Measurements from ENCODE around the gene INSR.

The INSR gene

GRCh38 chr19:7188698-7189629 is 105.2 kb downstream of the INSR start:
- no peaks in the 10 kb centered on the region for H3K9me3 Mint-ChIP-seq
- no peak for DNase-seq
- H3K27ac Mint-ChIP-seq, result no peak overlapping the region
- H3K27me3 Mint-ChIP-seq, result peaks cover 18% of the 10 kb centered on the region
- no peak overlapping the region for H3K4me3 Mint-ChIP-seq
- H3K36me3 Mint-ChIP-seq (ENCODE audit: low read depth), result no peaks in the 10 kb centered on the region
- H3K4me1 Mint-ChIP-seq (ENCODE audit: low read depth), result peaks cover 41% of the 10 kb centered on the region

GRCh38 chr19:7187605-7188339 is 106.4 kb downstream of the INSR start:
- Mint-ChIP-seq H3K4me1 (ENCODE audit: low read depth) (peaks cover 48% of the 10 kb centered on the region), H3K9me3 (no peaks in the 10 kb centered on the region), H3K27ac (no peak overlapping the region), H3K27me3 (peaks cover 13% of the 10 kb centered on the region), H3K36me3 (ENCODE audit: low read depth) (no peaks in the 10 kb centered on the region), H3K4me3 (no peak overlapping the region)
- DNase-seq, result no peak

GRCh38 chr19:7182489-7182888 is 111.7 kb downstream of the INSR start:
- Mint-ChIP-seq H3K9me3 (no peaks in the 10 kb centered on the region), H3K36me3 (ENCODE audit: low read depth) (no peaks in the 10 kb centered on the region), H3K27me3 (peaks cover 11% of the 10 kb centered on the region), H3K4me1 (ENCODE audit: low read depth) (peaks cover 49% of the 10 kb centered on the region), H3K27ac (no peak overlapping the region), H3K4me3 (no peak overlapping the region)
- no peak for DNase-seq

GRCh38 chr19:7179917-7180306 is 114.3 kb downstream of the INSR start:
- peaks cover 18% of the 10 kb centered on the region for H3K27me3 Mint-ChIP-seq
- no peak overlapping the region for H3K4me3 Mint-ChIP-seq
- peaks cover 34% of the 10 kb centered on the region for H3K4me1 Mint-ChIP-seq (ENCODE audit: low read depth)
- no peak for DNase-seq
- no peaks in the 10 kb centered on the region for H3K9me3 Mint-ChIP-seq
- H3K36me3 Mint-ChIP-seq (ENCODE audit: low read depth), result no peaks in the 10 kb centered on the region
- no peak overlapping the region for H3K27ac Mint-ChIP-seq

- no peaks in the 10 kb centered on the region for H3K9me3 Mint-ChIP-seq
- no peak overlapping the region for H3K4me3 Mint-ChIP-seq
- no peaks in the 10 kb centered on the region for H3K36me3 Mint-ChIP-seq (ENCODE audit: low read depth)
- H3K27ac Mint-ChIP-seq, result no peak overlapping the region
- peaks cover 15% of the 10 kb centered on the region for H3K27me3 Mint-ChIP-seq
- DNase-seq, result no peak
- H3K4me1 Mint-ChIP-seq (ENCODE audit: low read depth), result peaks cover 20% of the 10 kb centered on the region
Observed at GRCh38 chr19:7177926-7178325, 116.3 kb downstream of the INSR start.

- no peak overlapping the region for H3K4me3 Mint-ChIP-seq
- no peak overlapping the region for H3K27ac Mint-ChIP-seq
- H3K27me3 Mint-ChIP-seq, result peaks cover 15% of the 10 kb centered on the region
- H3K4me1 Mint-ChIP-seq (ENCODE audit: low read depth), result peaks cover 15% of the 10 kb centered on the region
- no peaks in the 10 kb centered on the region for H3K9me3 Mint-ChIP-seq
- no peaks in the 10 kb centered on the region for H3K36me3 Mint-ChIP-seq (ENCODE audit: low read depth)
- no peak for DNase-seq
Observed at GRCh38 chr19:7176792-7177191, 117.4 kb downstream of the INSR start.

- no peaks in the 10 kb centered on the region for H3K4me1 Mint-ChIP-seq (ENCODE audit: low read depth)
- H3K9me3 Mint-ChIP-seq, result peaks cover 9% of the 10 kb centered on the region
- DNase-seq, result no peak
- H3K4me3 Mint-ChIP-seq, result no peak overlapping the region
- H3K27ac Mint-ChIP-seq, result no peak overlapping the region
- H3K36me3 Mint-ChIP-seq (ENCODE audit: low read depth), result peaks cover 9% of the 10 kb centered on the region
- peaks cover 7% of the 10 kb centered on the region for H3K27me3 Mint-ChIP-seq
Observed at GRCh38 chr19:7172794-7173193, 121.4 kb downstream of the INSR start.

- no peaks in the 10 kb centered on the region for H3K4me1 Mint-ChIP-seq (ENCODE audit: low read depth)
- H3K27ac Mint-ChIP-seq, result no peak overlapping the region
- H3K9me3 Mint-ChIP-seq, result peaks cover 9% of the 10 kb centered on the region
- H3K36me3 Mint-ChIP-seq (ENCODE audit: low read depth), result peaks cover 9% of the 10 kb centered on the region
- H3K4me3 Mint-ChIP-seq, result no peak overlapping the region
- DNase-seq, result no peak
- H3K27me3 Mint-ChIP-seq, result no peaks in the 10 kb centered on the region
Observed at GRCh38 chr19:7170983-7171382, 123.2 kb downstream of the INSR start.

- Mint-ChIP-seq H3K27ac (no peak overlapping the region), H3K4me1 (ENCODE audit: low read depth) (no peaks in the 10 kb centered on the region), H3K9me3 (peaks cover 9% of the 10 kb centered on the region), H3K36me3 (ENCODE audit: low read depth) (peaks cover 9% of the 10 kb centered on the region), H3K4me3 (no peak overlapping the region), H3K27me3 (no peaks in the 10 kb centered on the region)
- no peak for DNase-seq
Observed at GRCh38 chr19:7168941-7169340, 125.3 kb downstream of the INSR start.

- Mint-ChIP-seq H3K4me1 (ENCODE audit: low read depth) (no peaks in the 10 kb centered on the region), H3K36me3 (ENCODE audit: low read depth) (no peaks in the 10 kb centered on the region), H3K27ac (no peak overlapping the region), H3K4me3 (no peak overlapping the region), H3K27me3 (no peaks in the 10 kb centered on the region), H3K9me3 (no peaks in the 10 kb centered on the region)
- no peak for DNase-seq
Observed at GRCh38 chr19:7161292-7161691, 132.9 kb downstream of the INSR start.

- no peaks in the 10 kb centered on the region for H3K27me3 Mint-ChIP-seq
- H3K27ac Mint-ChIP-seq, result no peak overlapping the region
- no peak overlapping the region for H3K4me3 Mint-ChIP-seq
- no peaks in the 10 kb centered on the region for H3K4me1 Mint-ChIP-seq (ENCODE audit: low read depth)
- no peaks in the 10 kb centered on the region for H3K36me3 Mint-ChIP-seq (ENCODE audit: low read depth)
- H3K9me3 Mint-ChIP-seq, result no peaks in the 10 kb centered on the region
- DNase-seq, result no peak
Observed at GRCh38 chr19:7159105-7159933, 134.9 kb downstream of the INSR start.

- no peaks in the 10 kb centered on the region for H3K9me3 Mint-ChIP-seq
- no peak overlapping the region for H3K4me3 Mint-ChIP-seq
- no peaks in the 10 kb centered on the region for H3K36me3 Mint-ChIP-seq (ENCODE audit: low read depth)
- no peak overlapping the region for H3K27ac Mint-ChIP-seq
- no peak for DNase-seq
- H3K4me1 Mint-ChIP-seq (ENCODE audit: low read depth), result no peaks in the 10 kb centered on the region
- H3K27me3 Mint-ChIP-seq, result no peaks in the 10 kb centered on the region
Observed at GRCh38 chr19:7153022-7153421, 141.2 kb downstream of the INSR start.

GRCh38 chr19:7152568-7152967 is 141.6 kb downstream of the INSR start:
- H3K9me3 Mint-ChIP-seq, result no peaks in the 10 kb centered on the region
- H3K4me3 Mint-ChIP-seq, result no peak overlapping the region
- DNase-seq, result no peak
- peak overlapping the region; percentile 12 for H3K27ac Mint-ChIP-seq
- H3K4me1 Mint-ChIP-seq (ENCODE audit: low read depth), result peaks cover under 1% of the 10 kb centered on the region
- H3K36me3 Mint-ChIP-seq (ENCODE audit: low read depth), result no peaks in the 10 kb centered on the region
- H3K27me3 Mint-ChIP-seq, result no peaks in the 10 kb centered on the region

GRCh38 chr19:7149956-7150705 is 144.1 kb downstream of the INSR start:
- peaks cover 4% of the 10 kb centered on the region for H3K9me3 Mint-ChIP-seq
- peaks cover 5% of the 10 kb centered on the region for H3K4me1 Mint-ChIP-seq (ENCODE audit: low read depth)
- no peaks in the 10 kb centered on the region for H3K36me3 Mint-ChIP-seq (ENCODE audit: low read depth)
- H3K27ac Mint-ChIP-seq, result no peak overlapping the region
- no peaks in the 10 kb centered on the region for H3K27me3 Mint-ChIP-seq
- no peak for DNase-seq
- H3K4me3 Mint-ChIP-seq, result no peak overlapping the region

All from activated T-cell treated with anti-CD3 and anti-CD28 coated beads, Interleukin-2, amount 50 U/mL, for 24 hours (primary cell).